Psoas muscle (tissue), 8 donors: ENCODE measurements around the gene PRMT2. TPM values are rescaled to one million over a fixed set of nuclear protein-coding genes. Genes with fewer than 3 reads are reported as not detected.

ENCODE experiments used
- ATAC-seq, 4 donors: fragments of 200-7000 bp; cut with Tn5 transposase; one replicate each; pipeline ENCODE4 v1.9.1; 2020; ENCODE audit warnings: moderate library complexity in 3 of 4, mild to moderate bottlenecking in 2 of 4
- DNase-seq, 2 donors: peaks; one replicate each; pipeline ENCODE4 v3.0.0-alpha.2; 2020
- H3K27ac ChIP-seq: fragments of 200-600 bp; one replicate; pipeline ENCODE4 v1.8.0; 2022
- H3K27me3 ChIP-seq, 3 donors: fragments of 200-600 bp in 1 of 3; one replicate each; pipeline versions ENCODE4 v1.6.1 to v1.8.0; 2013 to 2022; ENCODE audit warnings: low read length in 2 of 3, mild to moderate bottlenecking in 2 of 3, moderate library complexity in 1 of 3; ENCODE audit not compliant: insufficient read depth in 3 of 3
- H3K36me3 ChIP-seq, 2 donors: fragments of 200-600 bp in 1 of 2; one replicate each; pipeline versions ENCODE4 v1.6.1 to v1.8.0; 2013 to 2022; ENCODE audit warnings: low read depth in 1 of 2, mild to moderate bottlenecking in 1 of 2, moderate library complexity in 1 of 2; ENCODE audit not compliant: insufficient read depth in 1 of 2
- H3K4me1 ChIP-seq: fragments of 200-600 bp; one replicate; pipeline ENCODE4 v1.8.0; 2022
- H3K4me3 ChIP-seq: fragments of 200-600 bp; one replicate; pipeline ENCODE4 v1.8.0; 2022; ENCODE audit warnings: mild to moderate bottlenecking
- H3K9me3 ChIP-seq: fragments of 200-600 bp; one replicate; pipeline ENCODE4 v1.8.0; 2022
- WGBS, 3 donors: extraction: QIAGEN DNeasy Blood & Tissue Kit; methylation state at CpG; one replicate each; pipeline versions ENCODE4 v1.1.6 to v1.1.7; 2013; 5-methylcytosine and 5-hydroxymethylcytosine counted together
- intact Hi-C, 2 donors: fragments of 100-400 bp; cut with DNase I; formaldehyde crosslinking; loops; one replicate each; pipeline versions ENCODE4 v1.11.0 to v1.14.2; 2022
- polyA plus RNA-seq, 3 donors: library from polyadenylated mRNA; stranded (reverse); fragments of 200-250 nt; gene quantifications; one replicate each; pipeline ENCODE4 v1.2.3, GENCODE V29; 2013
- total RNA-seq, 4 donors: library from RNA; stranded (reverse); fragmentation: NEBNext Ultra II Directional in 2 of 4; extraction: Animal tissue kit (Norgen Biotek cat#: 25700) in 2 of 4; gene quantifications; one replicate each; pipeline versions ENCODE4 v1.2.1 to v1.2.4, GENCODE V29; 2021 to 2023
- TF ChIP-seq, protein P1 (sequence below): fragments of 200-600 bp; IDR thresholded peaks from one replicate; pipeline ENCODE4 v1.8.0; 2022; ENCODE audit warnings: antibody characterized with exemption
- donor health status: healthy with polysubstance abuse.
- donor health status: DM: no; HTN: no; CAD: no; lungs with moderate emphysema.
- donor health status: Bipolar disorder and iron deficiency.
- donor health status: healthy.
- donor health status: DM: yes; HTN: yes; CAD: no.
- donor health status: DM: no; HTN: no; CAD: no.
- donor health status: DM: no; HTN: no; CAD: no.
- donor health status: DM: yes; HTN: yes; CAD: no.

PRMT2 gene
- total and polyA plus RNA-seq, 7 donors: 15.4 to 41.5 (median 28.5) TPM

DNA sequence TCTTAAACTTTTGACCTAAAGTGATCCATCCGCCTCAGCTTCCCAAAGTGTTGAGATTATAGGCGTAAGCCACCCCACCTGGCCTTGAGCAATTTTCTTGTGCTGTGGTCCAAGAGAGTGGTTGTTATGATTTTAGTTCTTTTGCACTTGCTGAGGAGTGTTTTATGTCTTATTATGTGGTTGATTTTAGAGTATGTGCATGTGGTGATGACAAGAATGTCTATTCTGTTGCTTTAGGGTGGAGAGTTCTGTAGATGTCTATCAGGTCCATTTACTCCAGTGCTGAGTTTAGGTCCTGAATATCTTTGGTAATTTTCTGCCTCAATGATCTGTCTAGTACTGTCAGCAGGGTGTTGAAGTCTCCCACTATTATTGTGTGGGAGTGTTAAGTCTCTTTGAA lies 19.4 kb upstream of the PRMT2 start:
- ATAC-seq: no peak
- whole genome bisulfite sequencing, 3 donors: 92 to 98% (median 97%) methylated on average over 2 of the region's 2 CpGs
- intact Hi-C loops: no loop called here

DNA sequence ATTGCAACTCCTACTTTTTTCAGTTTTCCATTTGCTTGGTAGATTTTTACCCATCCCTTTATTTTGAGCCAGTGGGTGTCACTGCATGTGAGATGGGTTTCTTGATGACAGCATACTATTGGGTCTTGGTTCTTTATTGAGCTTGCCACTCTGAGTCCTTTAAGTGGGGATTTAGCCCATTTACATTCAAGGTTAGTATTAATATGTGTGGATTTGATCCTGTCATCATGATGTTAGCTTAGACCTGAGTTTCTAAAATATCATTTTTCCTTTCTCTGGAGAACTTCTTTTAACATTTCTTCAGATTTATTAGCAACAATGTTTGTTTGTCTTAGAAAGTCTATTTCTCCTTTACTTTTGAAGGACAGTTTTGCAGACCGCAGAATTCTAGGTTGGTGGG lies 18.8 kb upstream of the PRMT2 start:
- H3K27me3 ChIP-seq: peaks cover 0 to 11% (median 0%) of the 10 kb centered on the region in 3 donors
- no peaks in the 10 kb centered on the region for H3K9me3 ChIP-seq
- H3K4me3 ChIP-seq: no peak overlapping the region
- TF ChIP-seq, protein P1, sequence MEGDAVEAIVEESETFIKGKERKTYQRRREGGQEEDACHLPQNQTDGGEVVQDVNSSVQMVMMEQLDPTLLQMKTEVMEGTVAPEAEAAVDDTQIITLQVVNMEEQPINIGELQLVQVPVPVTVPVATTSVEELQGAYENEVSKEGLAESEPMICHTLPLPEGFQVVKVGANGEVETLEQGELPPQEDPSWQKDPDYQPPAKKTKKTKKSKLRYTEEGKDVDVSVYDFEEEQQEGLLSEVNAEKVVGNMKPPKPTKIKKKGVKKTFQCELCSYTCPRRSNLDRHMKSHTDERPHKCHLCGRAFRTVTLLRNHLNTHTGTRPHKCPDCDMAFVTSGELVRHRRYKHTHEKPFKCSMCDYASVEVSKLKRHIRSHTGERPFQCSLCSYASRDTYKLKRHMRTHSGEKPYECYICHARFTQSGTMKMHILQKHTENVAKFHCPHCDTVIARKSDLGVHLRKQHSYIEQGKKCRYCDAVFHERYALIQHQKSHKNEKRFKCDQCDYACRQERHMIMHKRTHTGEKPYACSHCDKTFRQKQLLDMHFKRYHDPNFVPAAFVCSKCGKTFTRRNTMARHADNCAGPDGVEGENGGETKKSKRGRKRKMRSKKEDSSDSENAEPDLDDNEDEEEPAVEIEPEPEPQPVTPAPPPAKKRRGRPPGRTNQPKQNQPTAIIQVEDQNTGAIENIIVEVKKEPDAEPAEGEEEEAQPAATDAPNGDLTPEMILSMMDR: no peak
- DNase-seq (no peak), ATAC-seq (no peak)
- intact Hi-C loops: no loop called here
- WGBS, 3 donors: 92 to 99% (median 94%) methylated on average over 1 of the region's 1 CpG
- no peak overlapping the region for H3K27ac ChIP-seq
- H3K36me3 ChIP-seq: no peaks in the 10 kb centered on the region
- H3K4me1 ChIP-seq: no peaks in the 10 kb centered on the region

More for the DNA sequence above, 19.4 kb upstream of the PRMT2 start:
- TF ChIP-seq, protein P1: no peak
- H3K4me1 ChIP-seq: no peaks in the 10 kb centered on the region
- H3K4me3 ChIP-seq: no peak overlapping the region
- peaks cover 0 to 11% (median 0%) of the 10 kb centered on the region in 3 donors for H3K27me3 ChIP-seq
- no peaks in the 10 kb centered on the region for H3K36me3 ChIP-seq
- no peaks in the 10 kb centered on the region for H3K9me3 ChIP-seq
- no peak overlapping the region for H3K27ac ChIP-seq
- DNase-seq: no peak

DNA sequence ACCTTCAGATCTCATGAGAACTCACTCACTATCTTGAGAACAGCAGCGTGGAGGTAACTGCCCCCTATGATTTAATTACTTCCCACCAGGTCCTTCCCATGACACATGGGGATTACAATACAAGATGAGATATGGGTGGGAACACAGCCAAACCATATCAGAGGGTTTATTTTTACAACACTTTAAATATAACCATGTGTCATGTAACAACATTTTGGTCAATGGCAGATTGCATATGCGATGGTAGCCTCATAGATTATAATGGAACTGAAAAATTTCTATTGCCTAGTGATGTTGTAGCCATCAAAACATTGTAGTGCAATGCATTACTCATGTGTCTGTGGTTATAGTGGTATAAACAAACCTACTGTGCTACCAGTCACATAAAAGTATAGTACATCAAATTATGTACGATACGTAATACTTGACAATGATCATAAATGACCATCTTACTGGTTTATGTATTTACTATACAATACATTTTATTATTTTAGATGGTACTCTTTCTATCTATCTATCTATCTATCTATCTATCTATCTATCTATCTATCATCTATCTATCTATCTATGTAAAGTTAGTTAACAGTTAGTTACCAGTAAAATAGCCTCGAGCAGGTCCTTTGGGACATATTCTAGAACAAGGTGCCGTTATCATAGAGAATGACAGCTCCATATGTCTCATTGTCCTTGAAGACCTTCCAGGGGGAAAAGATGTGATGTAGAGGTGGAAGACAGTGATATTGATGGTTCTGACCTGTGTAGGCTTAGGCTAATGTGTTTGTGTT lies 18.0 kb upstream of the PRMT2 start:
- Histone ChIP-seq H3K36me3 (no peaks in the 10 kb centered on the region), H3K4me1 (no peaks in the 10 kb centered on the region), H3K9me3 (no peaks in the 10 kb centered on the region), H3K27ac (no peak overlapping the region), H3K4me3 (no peak overlapping the region), H3K27me3 (peaks cover 0 to 11% (median 0%) of the 10 kb centered on the region in 3 donors)
- TF ChIP-seq, protein P1: no peak
- intact Hi-C loops: no loop called here
- DNase-seq: no peak
- 66 to 87% (median 85%) methylated on average over 6 of the region's 6 CpGs for WGBS, 3 donors
- no peak for ATAC-seq

DNA sequence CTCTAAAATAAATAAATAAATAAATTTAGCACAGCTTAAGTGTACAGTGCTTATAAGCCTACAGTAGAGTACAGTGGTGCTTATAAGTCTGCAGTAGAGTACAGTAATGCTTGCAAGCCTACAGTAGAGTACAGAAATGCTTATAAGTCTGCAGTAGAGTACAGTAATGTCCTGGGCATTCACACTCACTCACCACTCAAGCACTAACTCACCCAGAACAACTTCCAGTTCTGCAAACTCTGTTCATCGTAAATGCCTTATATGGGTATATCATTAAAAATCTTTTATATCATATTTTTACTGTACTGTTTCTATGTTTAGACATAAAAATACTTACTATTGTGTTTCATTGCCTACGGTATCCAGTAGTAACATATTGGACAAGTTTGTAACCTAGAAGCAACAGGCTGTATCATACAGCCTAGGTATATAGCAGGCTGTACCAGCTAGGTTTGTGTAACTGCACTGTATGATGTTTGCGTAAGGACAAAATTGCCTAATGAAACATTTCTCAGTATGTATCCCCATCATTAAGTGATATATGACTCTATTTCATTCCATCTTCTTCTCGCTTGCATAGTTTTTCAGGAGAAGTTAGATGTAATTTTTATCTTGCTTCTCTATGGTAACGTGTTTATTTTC lies 16.6 kb upstream of the PRMT2 start:
- no peak overlapping the region for H3K27ac ChIP-seq
- intact Hi-C loops: no loop called here
- no peak overlapping the region for H3K4me3 ChIP-seq
- TF ChIP-seq, protein P1: no peak
- H3K4me1 ChIP-seq: no peaks in the 10 kb centered on the region
- DNase-seq: no peak
- 94% methylated on average over 5 of the region's 5 CpGs for WGBS, 3 donors
- no peaks in the 10 kb centered on the region for H3K9me3 ChIP-seq
- no peaks in the 10 kb centered on the region for H3K36me3 ChIP-seq
- no peak for ATAC-seq
- H3K27me3 ChIP-seq: peaks cover 0 to 11% (median 0%) of the 10 kb centered on the region in 3 donors
